Lung (tissue), 12 donors: ENCODE data around the gene CDKN2B-AS1. TPM values are rescaled to one million over a fixed set of nuclear protein-coding genes. Genes with fewer than 3 reads are reported as not detected.

ENCODE experiments used
- ATAC-seq: fragments of 200-7000 bp; cut with Tn5 transposase; one replicate; pipeline ENCODE4 v1.9.1; 2020; ENCODE audit warnings: moderate number of reproducible peaks; ENCODE audit not compliant: insufficient read depth, low FRiP score
- DNase-seq, 3 donors: peaks; one replicate each; pipeline ENCODE4 v3.0.0-alpha.2; 2013 to 2017
- H3K27ac ChIP-seq, 2 donors: one replicate each; pipeline ENCODE4 v1.5.1; 2013; ENCODE audit warnings: mild to moderate bottlenecking in 2 of 2, moderate library complexity in 2 of 2, control low read depth in 1 of 2, inconsistent platforms in 1 of 2, low read depth in 1 of 2, low read length in 1 of 2
- H3K27me3 ChIP-seq, 3 donors: one replicate each; pipeline ENCODE4 v1.5.1; 2013; ENCODE audit warnings: low read length in 2 of 3; ENCODE audit not compliant: control insufficient read depth in 3 of 3, insufficient read depth in 3 of 3
- H3K36me3 ChIP-seq, 4 donors: one replicate each; pipeline ENCODE4 v1.5.1; 2013; ENCODE audit warnings: low read length in 4 of 4, mild to moderate bottlenecking in 1 of 4, moderate library complexity in 1 of 4; ENCODE audit not compliant: control insufficient read depth in 4 of 4, insufficient read depth in 4 of 4
- H3K4me1 ChIP-seq, 5 donors: one replicate each; pipeline ENCODE4 v1.5.1; 2013; ENCODE audit warnings: low read length in 5 of 5, mild to moderate bottlenecking in 2 of 5, moderate library complexity in 1 of 5; ENCODE audit not compliant: control insufficient read depth in 5 of 5, insufficient read depth in 5 of 5
- H3K4me3 ChIP-seq: one replicate; pipeline ENCODE4 v1.5.1; 2013; ENCODE audit warnings: mild to moderate bottlenecking, control low read depth, moderate library complexity
- H3K9ac ChIP-seq, 2 donors: one replicate each; pipeline ENCODE4 v1.5.1; 2013; ENCODE audit warnings: low read length in 2 of 2, control low read depth in 1 of 2; ENCODE audit not compliant: insufficient read depth in 1 of 2
- H3K9me3 ChIP-seq, 4 donors: one replicate each; pipeline ENCODE4 v1.5.1; 2013; ENCODE audit warnings: low read length in 3 of 4, mild to moderate bottlenecking in 1 of 4, moderate library complexity in 1 of 4; ENCODE audit not compliant: control insufficient read depth in 4 of 4, insufficient read depth in 3 of 4
- CTCF ChIP-seq: IDR thresholded peaks from 2 replicates; pipeline ENCODE4 v1.5.1; 2012; ENCODE audit warnings: mild to moderate bottlenecking; ENCODE audit errors: control extremely low read depth, extremely low read depth
- WGBS, 2 donors: extraction: QIAGEN DNeasy Blood & Tissue Kit; methylation state at CpG; one replicate each; pipeline ENCODE4 v1.1.7; 2013; 5-methylcytosine and 5-hydroxymethylcytosine counted together
- polyA plus RNA-seq, 2 donors: library from polyadenylated mRNA; stranded (reverse); fragments of 200-250 nt; gene quantifications; one replicate each; pipeline ENCODE4 v1.2.1, GENCODE V29; 2013
- total RNA-seq, 2 donors: library from RNA; depleted of rRNA in 1 of 2; stranded (reverse); fragments of >200 nt in 1 of 2; gene quantifications; one replicate each; pipeline ENCODE4 v1.2.1, GENCODE V29; 2014 to 2021
- donor health status: control.
- donor health status: control.
- donor health status: Bipolar disorder and iron deficiency.
- donor health status: healthy.
- donor health status: DM: yes; HTN: yes; CAD: no.

The CDKN2B-AS1 gene
- total and polyA plus RNA-seq, 4 donors = 0.32 to 1.2 (median 0.59) TPM

- no peak overlapping the region for H3K27ac ChIP-seq
- TF ChIP-seq CTCF = no peak
- no peak for ATAC-seq
- 47 to 56% methylated on average over 6 of the region's 6 CpGs for WGBS, 2 donors
- H3K9ac ChIP-seq = no peak overlapping the region
- H3K4me3 ChIP-seq = no peak overlapping the region
- no peaks in the 10 kb centered on the region for H3K9me3 ChIP-seq
- H3K4me1 ChIP-seq = no peaks in the 10 kb centered on the region
- DNase-seq = no peak
- no peaks in the 10 kb centered on the region for H3K36me3 ChIP-seq
- H3K27me3 ChIP-seq = no peaks in the 10 kb centered on the region
Observed at GRCh38 chr9:22124263-22125011, 129.8 kb downstream of the CDKN2B-AS1 start.

DNA sequence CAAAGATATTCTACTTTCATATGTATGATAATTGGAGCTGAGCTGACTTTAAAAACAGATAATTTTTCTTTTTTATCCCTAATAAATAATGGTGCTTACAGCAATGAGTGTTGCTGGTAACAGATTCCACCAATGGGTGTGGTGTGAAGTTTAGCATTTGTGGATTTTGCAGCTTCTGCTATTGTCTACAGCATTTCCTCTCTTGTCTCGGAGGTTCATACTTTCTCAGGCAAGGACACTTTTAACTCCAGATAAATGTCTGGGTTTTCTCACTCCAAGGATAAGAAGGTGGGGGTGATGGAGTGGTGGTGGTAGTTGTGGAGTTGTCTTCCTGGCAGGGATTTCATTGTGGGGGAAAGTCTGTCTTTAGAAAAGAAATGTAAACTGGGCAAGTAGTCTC lies 134.5 kb downstream of the CDKN2B-AS1 start:
- no peak overlapping the region for H3K4me3 ChIP-seq
- no peak overlapping the region for H3K27ac ChIP-seq
- no peak for DNase-seq
- 21 to 47% methylated on average over 1 of the region's 1 CpG for WGBS, 2 donors
- H3K9ac ChIP-seq = no peak overlapping the region
- no peaks in the 10 kb centered on the region for H3K36me3 ChIP-seq
- TF ChIP-seq CTCF = no peak
- H3K4me1 ChIP-seq = no peaks in the 10 kb centered on the region
- no peaks in the 10 kb centered on the region for H3K9me3 ChIP-seq
- no peaks in the 10 kb centered on the region for H3K27me3 ChIP-seq
- ATAC-seq = no peak

DNA sequence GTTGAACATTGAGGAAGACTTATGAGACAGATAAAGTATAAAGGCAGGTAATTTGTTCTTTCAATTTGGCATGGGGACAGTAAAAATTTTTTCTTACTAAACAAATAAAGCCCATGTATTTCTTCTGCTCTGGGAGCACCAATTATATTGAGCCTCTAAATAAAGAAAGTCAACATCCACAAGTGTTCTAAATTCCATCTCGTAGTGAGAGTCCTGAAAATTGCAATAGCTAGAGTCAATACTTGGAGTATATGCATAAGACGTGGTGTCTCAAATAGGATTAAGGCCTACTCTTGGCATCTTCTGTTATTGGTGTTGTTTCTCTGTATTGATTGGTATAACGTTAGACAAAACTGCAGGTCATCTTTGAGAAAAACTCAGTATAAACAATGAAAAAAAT lies 135.0 kb downstream of the CDKN2B-AS1 start:
- Histone ChIP-seq H3K4me3 (no peak overlapping the region), H3K27ac (no peak overlapping the region), H3K27me3 (no peaks in the 10 kb centered on the region), H3K36me3 (no peaks in the 10 kb centered on the region), H3K9ac (no peak overlapping the region), H3K9me3 (no peaks in the 10 kb centered on the region), H3K4me1 (no peaks in the 10 kb centered on the region)
- ATAC-seq (no peak), DNase-seq (no peak)
- no peak for TF ChIP-seq CTCF
- 69 to 86% methylated on average over 3 of the region's 3 CpGs for WGBS, 2 donors

GRCh38 chr9:22131817-22132216 lies 137.2 kb downstream of the CDKN2B-AS1 start:
- no peak overlapping the region for H3K4me3 ChIP-seq
- DNase-seq (no peak), ATAC-seq (no peak)
- H3K27ac ChIP-seq = no peak overlapping the region
- no peaks in the 10 kb centered on the region for H3K4me1 ChIP-seq
- no peaks in the 10 kb centered on the region for H3K27me3 ChIP-seq
- H3K9ac ChIP-seq = no peak overlapping the region
- TF ChIP-seq CTCF = no peak
- H3K9me3 ChIP-seq = no peaks in the 10 kb centered on the region
- H3K36me3 ChIP-seq = no peaks in the 10 kb centered on the region
